Parathyroid adenoma (tissue), 2 donors: ENCODE data around the gene SFTPD.
"Not testable (repeated sequence)": the region's sequence is repeated elsewhere in the genome, so short reads cannot be mapped to it uniquely, and the experiment has no call there.

Source experiments
- H2AFZ ChIP-seq: fragments of 300-600 bp; sonication (generic); one replicate; pipeline ENCODE4 v1.7.0; 2017; ENCODE audit warnings: antibody characterized with exemption, mild to moderate bottlenecking
- H3K27ac ChIP-seq: fragments of 300-600 bp; sonication (generic); one replicate; pipeline ENCODE4 v1.7.0; 2017
- H3K27me3 ChIP-seq: fragments of 300-600 bp; sonication (generic); one replicate; pipeline ENCODE4 v1.7.0; 2017; ENCODE audit warnings: low read length; ENCODE audit not compliant: control insufficient read depth, insufficient read depth
- H3K36me3 ChIP-seq: fragments of 300-600 bp; sonication (generic); one replicate; pipeline ENCODE4 v1.7.0; 2017; ENCODE audit warnings: low read length; ENCODE audit not compliant: control insufficient read depth, insufficient read depth
- H3K4me1 ChIP-seq: fragments of 300-600 bp; sonication (generic); one replicate; pipeline ENCODE4 v1.7.0; 2017; ENCODE audit warnings: control low read depth
- H3K4me2 ChIP-seq: fragments of 300-600 bp; sonication (generic); one replicate; pipeline ENCODE4 v1.7.0; 2017; ENCODE audit warnings: low read length
- H3K4me3 ChIP-seq: fragments of 300-600 bp; sonication (generic); one replicate; pipeline ENCODE4 v1.7.0; 2017; ENCODE audit warnings: low read depth, low read length
- H3K79me2 ChIP-seq: fragments of 300-600 bp; sonication (generic); one replicate; pipeline ENCODE4 v1.7.0; 2017; ENCODE audit warnings: control low read depth
- H3K9ac ChIP-seq: fragments of 300-600 bp; sonication (generic); one replicate; pipeline ENCODE4 v1.7.0; 2017; ENCODE audit warnings: mild to moderate bottlenecking
- H3K9me3 ChIP-seq: fragments of 300-600 bp; sonication (generic); one replicate; pipeline ENCODE4 v1.7.0; 2017; ENCODE audit warnings: low read length; ENCODE audit not compliant: control insufficient read depth
- CTCF ChIP-seq: fragments of 300-600 bp; sonication (generic); IDR thresholded peaks from one replicate; pipeline ENCODE4 v1.7.0; 2017; ENCODE audit warnings: antibody characterized with exemption, mild to moderate bottlenecking
- donor health status: primary hyperparathyroidism.

Gene SFTPD

GRCh38 chr10:79890469-79890868, 58.4 kb downstream of the SFTPD start:
- Histone ChIP-seq H3K27me3 (no peaks in the 10 kb centered on the region), H3K36me3 (no peaks in the 10 kb centered on the region), H2AFZ (no peak overlapping the region), H3K79me2 (no peaks in the 10 kb centered on the region), H3K4me3 (no peak overlapping the region), H3K9me3 (no peaks in the 10 kb centered on the region), H3K9ac (no peak overlapping the region), H3K4me2 (no peak overlapping the region), H3K4me1 (no peaks in the 10 kb centered on the region), H3K27ac (no peak overlapping the region)
- no peak for TF ChIP-seq CTCF

GRCh38 chr10:79888984-79889383, 59.9 kb downstream of the SFTPD start:
- H2AFZ ChIP-seq, H3K36me3 ChIP-seq, H3K27me3 ChIP-seq, H3K9ac ChIP-seq, H3K9me3 ChIP-seq, H3K4me3 ChIP-seq, H3K27ac ChIP-seq, H3K4me2 ChIP-seq, H3K4me1 ChIP-seq, H3K79me2 ChIP-seq: not testable (repeated sequence)
